RWPE1 (cell line): ENCODE results near the gene CSMD2.

Experiments
- CTCF ChIA-PET: fragments of 350-600 bp; sonication (Branson Sonifier 250); formaldehyde crosslinking; extraction: SDS; loops from one replicate; lab custom pipeline; 2021; lab: Yijun Ruan, JAX
- POLR2A ChIA-PET: fragments of 400-600 bp; formaldehyde crosslinking; extraction: SDS; loops from one replicate; lab custom pipeline; 2020; ENCODE audit warnings: antibody characterized with exemption; ENCODE audit not compliant: low non-redundant PET; lab: Yijun Ruan, JAX
- DNase-seq: peaks from one replicate; pipeline ENCODE4 v3.0.0; 2012; ENCODE audit warnings: low spot score
- H3K27ac ChIP-seq: fragments of 450-650 bp; 2 replicates; pipeline ENCODE4 v1.5.1; 2017
- TF ChIP-seq, protein P1 (sequence below): fragments of 450-650 bp; conservative IDR thresholded peaks from 2 replicates; pipeline ENCODE4 v1.5.1; 2017; ENCODE audit warnings: low read depth, mild to moderate bottlenecking

CSMD2 gene

DNA sequence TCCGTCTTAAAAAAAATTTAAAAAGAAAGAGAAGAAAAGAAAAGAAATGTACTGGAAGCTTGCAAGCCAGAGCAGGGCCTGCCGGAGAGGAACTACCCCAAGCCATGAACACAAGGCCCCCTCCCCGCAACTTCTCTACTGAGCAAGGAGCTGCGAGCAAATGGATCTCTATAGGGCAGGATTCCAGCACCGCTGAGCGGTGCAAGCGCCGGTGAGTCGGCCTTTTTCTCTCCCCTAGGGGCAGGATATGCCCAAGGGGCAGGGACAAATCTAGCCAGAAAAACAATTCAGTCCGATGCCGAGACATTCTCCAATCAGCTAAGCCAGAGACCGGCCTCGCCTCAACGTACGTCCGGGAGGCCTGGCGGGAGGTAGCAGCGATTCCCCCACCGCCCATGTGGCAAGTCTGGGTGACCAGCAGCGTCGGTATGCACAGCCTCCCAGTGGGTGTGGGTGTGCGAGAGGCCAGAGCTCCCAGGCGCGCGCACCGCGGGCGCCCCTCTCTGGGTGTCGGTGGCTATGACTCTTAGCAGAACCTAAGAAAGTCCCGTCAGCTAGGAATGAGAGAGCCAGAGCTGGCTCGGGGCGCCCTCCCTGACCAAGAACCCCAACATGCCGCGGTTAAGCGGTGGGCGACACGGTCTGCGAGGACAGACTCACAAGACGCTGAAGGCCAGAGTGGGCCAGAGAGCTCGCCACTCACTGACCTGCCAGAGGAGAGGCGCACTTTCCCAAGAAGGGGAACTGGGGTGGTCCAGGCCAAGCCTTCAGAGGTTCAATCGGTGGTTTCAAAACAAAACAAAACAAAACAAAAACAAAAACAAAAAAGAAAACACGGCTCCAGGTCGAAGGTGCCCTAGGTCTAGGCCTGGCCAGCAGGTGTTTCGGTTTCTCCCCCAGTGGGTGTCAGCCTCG, 1.9 kb downstream of the CSMD2 start:
- CTCF ChIA-PET, result interaction anchor here (0.6 to 1.4 kb wide), 9 partner anchors 9 to 1088 kb away, joined by 3 to 8 read pairs (median 3); no protein-coding TSS in a partner anchor
- POLR2A ChIA-PET, result no interaction called here

DNA sequence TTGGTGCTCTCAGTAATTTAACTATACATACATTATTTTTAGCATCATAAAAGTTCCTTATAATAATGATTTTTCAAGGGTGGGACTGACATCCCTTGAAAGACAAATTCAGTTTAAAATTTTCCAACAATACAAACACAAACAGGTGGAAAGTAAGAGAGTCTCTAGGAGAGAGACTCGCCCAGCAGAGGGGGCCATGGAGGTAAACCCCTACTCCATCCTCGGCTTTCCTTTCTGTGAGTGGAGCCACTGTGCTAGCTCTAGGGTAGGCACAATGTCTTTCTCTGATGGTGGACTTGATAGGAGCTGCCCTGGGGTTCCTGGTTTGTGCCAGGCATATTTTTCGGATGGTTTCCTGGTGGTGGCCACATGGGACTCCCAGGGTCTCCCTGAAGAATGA, 8.3 kb downstream of the CSMD2 start:
- CTCF ChIA-PET, result no interaction called here
- POLR2A ChIA-PET, result no interaction called here

More for the DNA sequence above, 1.9 kb downstream of the CSMD2 start:
- DNase-seq, result peak; percentile 24
- H3K27ac ChIP-seq, result no peak overlapping the region
- TF ChIP-seq, protein P1, sequence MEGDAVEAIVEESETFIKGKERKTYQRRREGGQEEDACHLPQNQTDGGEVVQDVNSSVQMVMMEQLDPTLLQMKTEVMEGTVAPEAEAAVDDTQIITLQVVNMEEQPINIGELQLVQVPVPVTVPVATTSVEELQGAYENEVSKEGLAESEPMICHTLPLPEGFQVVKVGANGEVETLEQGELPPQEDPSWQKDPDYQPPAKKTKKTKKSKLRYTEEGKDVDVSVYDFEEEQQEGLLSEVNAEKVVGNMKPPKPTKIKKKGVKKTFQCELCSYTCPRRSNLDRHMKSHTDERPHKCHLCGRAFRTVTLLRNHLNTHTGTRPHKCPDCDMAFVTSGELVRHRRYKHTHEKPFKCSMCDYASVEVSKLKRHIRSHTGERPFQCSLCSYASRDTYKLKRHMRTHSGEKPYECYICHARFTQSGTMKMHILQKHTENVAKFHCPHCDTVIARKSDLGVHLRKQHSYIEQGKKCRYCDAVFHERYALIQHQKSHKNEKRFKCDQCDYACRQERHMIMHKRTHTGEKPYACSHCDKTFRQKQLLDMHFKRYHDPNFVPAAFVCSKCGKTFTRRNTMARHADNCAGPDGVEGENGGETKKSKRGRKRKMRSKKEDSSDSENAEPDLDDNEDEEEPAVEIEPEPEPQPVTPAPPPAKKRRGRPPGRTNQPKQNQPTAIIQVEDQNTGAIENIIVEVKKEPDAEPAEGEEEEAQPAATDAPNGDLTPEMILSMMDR, result peak; percentile 31

DNA sequence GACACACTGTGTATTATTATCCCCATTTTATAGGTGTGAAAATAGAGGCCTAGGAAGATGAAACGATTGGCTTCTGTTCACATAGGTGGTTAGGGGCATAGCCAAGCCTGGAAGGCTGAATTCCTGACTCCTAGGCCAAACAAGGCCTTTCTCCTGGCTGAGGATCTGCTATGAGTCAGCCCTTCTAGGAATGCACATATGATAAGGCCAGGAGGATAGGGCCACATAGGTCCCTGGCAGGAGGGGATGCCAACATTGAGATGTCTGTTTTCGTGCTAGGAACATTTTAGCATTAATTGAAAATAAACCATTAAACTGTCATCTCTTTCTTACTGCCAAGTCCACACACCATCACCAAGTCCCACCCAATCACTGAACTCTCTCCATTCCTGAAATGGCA, 9.2 kb downstream of the CSMD2 start:
- POLR2A ChIA-PET, result no interaction called here
- CTCF ChIA-PET, result no interaction called here
- TF ChIP-seq, protein P1, result no peak
- no peak overlapping the region for H3K27ac ChIP-seq
- DNase-seq, result no peak

More for the DNA sequence above, 8.3 kb downstream of the CSMD2 start:
- DNase-seq, result no peak
- H3K27ac ChIP-seq, result no peak overlapping the region
- TF ChIP-seq, protein P1, result no peak

DNA sequence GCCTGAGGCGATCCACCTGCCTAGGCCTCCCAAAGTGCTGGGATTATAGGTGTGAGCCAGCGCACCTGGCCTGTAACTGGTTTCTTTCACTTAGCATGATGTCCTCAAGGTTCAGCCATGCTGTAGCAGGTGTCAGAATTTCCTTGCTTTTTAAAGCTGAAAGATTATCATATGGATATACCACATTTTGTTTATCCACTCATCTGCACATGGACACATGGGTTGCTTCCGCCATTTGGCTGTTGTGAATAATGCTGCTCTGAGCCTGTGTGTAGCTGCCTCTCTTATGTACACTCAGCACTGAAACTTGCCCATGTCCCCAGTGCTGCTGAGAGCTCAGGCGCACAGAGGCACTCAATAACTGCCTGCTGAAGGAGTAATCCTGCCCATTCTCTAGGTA, 11.8 kb downstream of the CSMD2 start:
- ChIA-PET POLR2A (no interaction called here), CTCF (interaction anchor here (0.7 to 1.1 kb wide), 2 partner anchors 10 to 79 kb away, joined by 3 read pairs; no protein-coding TSS in a partner anchor)
- TF ChIP-seq, protein P1, result no peak
- no peak for DNase-seq
- no peak overlapping the region for H3K27ac ChIP-seq

DNA sequence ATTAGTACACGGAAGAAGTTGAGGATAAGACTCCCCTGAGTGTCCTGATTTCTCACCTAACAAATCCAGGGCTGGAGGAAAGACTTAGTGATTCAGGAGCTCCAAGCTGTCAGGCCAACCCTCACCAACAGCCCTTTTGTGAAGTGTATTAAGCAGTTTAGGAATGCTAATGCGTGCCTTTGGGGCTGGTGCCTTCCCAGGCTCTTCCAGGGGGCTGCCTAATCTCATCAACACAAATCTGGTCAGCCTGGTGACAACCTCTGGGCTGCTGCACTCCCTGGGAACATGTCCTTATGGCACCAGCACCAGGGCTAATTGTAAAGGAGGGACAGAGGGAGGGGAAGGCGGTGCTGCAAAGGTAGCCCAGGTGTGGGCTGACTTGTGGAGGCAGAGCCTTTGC, 15.5 kb downstream of the CSMD2 start:
- TF ChIP-seq, protein P1, result no peak
- H3K27ac ChIP-seq, result no peak overlapping the region
- DNase-seq, result no peak
- ChIA-PET POLR2A (no interaction called here), CTCF (no interaction called here)

DNA sequence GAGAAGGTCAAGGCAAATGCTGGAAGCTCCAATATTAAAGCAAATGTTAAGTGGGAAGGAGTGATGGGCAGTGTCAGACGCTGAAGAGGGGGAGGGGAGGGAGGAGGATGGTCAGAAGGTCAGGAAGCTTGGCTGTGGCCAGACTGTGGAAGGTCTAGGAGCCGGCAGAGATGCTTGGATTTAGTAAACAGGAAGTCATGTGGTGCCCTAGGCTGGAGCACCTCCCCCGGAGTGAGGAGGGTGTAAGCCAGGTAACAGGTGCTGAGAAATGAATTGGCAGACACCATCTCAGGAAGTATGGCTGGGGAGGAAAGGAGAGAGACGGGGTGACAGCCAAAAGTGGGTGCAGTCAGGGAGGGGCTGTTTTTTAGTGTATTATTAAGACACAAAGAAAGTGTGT, 17.7 kb downstream of the CSMD2 start:
- CTCF ChIA-PET, result no interaction called here
- POLR2A ChIA-PET, result no interaction called here
- no peak for DNase-seq
- TF ChIP-seq, protein P1, result no peak
- no peak overlapping the region for H3K27ac ChIP-seq
